Loucy (cell line): ENCODE results near the gene STON1.

ENCODE experiments used
- H2AFZ ChIP-seq: fragments of 200-600 bp; sonication (generic); 2 replicates; pipeline ENCODE4 v1.6.0; 2016; ENCODE audit warnings: antibody characterized with exemption, mild to moderate bottlenecking, low read length, moderate library complexity
- H3F3A ChIP-seq: fragments of 200-600 bp; 2 replicates; pipeline ENCODE4 v1.6.0; 2016; ENCODE audit warnings: antibody characterized with exemption, low read depth, mild to moderate bottlenecking
- H3K27me3 ChIP-seq: fragments of 200-600 bp; sonication (generic); 2 replicates; pipeline ENCODE4 v1.6.1; 2014; ENCODE audit warnings: low read length, mild to moderate bottlenecking; ENCODE audit not compliant: insufficient read depth, poor library complexity, severe bottlenecking
- H3K36me3 ChIP-seq: fragments of 200-600 bp; sonication (generic); 2 replicates; pipeline ENCODE4 v1.6.1; 2016; ENCODE audit warnings: low read length; ENCODE audit not compliant: insufficient read depth
- H3K4me1 ChIP-seq: fragments of 200-600 bp; sonication (generic); 2 replicates; pipeline ENCODE4 v1.5.1; 2014; ENCODE audit warnings: low read length, mild to moderate bottlenecking; ENCODE audit not compliant: insufficient read depth, poor library complexity, severe bottlenecking
- H3K4me2 ChIP-seq: fragments of 200-600 bp; sonication (generic); 2 replicates; pipeline ENCODE4 v1.6.0; 2014; ENCODE audit warnings: antibody characterized with exemption, low read length, low read depth, mild to moderate bottlenecking; ENCODE audit not compliant: poor library complexity, severe bottlenecking
- H3K4me3 ChIP-seq: fragments of 200-600 bp; sonication (generic); 2 replicates; pipeline ENCODE4 v1.5.1; 2014; ENCODE audit warnings: low read length, mild to moderate bottlenecking, mixed read lengths; ENCODE audit not compliant: poor library complexity, severe bottlenecking
- H3K79me2 ChIP-seq: fragments of 200-600 bp; sonication (generic); 2 replicates; pipeline ENCODE4 v1.6.1; 2014; ENCODE audit warnings: low read length; ENCODE audit not compliant: insufficient read depth
- H3K9ac ChIP-seq: fragments of 200-600 bp; sonication (generic); 2 replicates; pipeline ENCODE4 v1.6.0; 2014; ENCODE audit warnings: mild to moderate bottlenecking, low read depth, low read length, moderate library complexity; ENCODE audit not compliant: poor library complexity, severe bottlenecking
- H3K9me2 ChIP-seq: fragments of 200-600 bp; sonication (generic); replicated peaks from 2 replicates; pipeline ENCODE4 v1.6.1; 2016; ENCODE audit warnings: low read depth, low read length, mixed read lengths
- H3K9me3 ChIP-seq: fragments of 200-600 bp; sonication (generic); 2 replicates; pipeline ENCODE4 v1.6.1; 2014; ENCODE audit warnings: mild to moderate bottlenecking, antibody characterized with exemption, low read length, low read depth; ENCODE audit not compliant: insufficient read depth
- H4K20me1 ChIP-seq: fragments of 200-600 bp; sonication (generic); 2 replicates; pipeline ENCODE4 v1.6.0; 2014; ENCODE audit warnings: antibody characterized with exemption, low read length, mild to moderate bottlenecking; ENCODE audit not compliant: insufficient read depth, poor library complexity, severe bottlenecking
- EZH2phosphoT487 ChIP-seq: fragments of 200-600 bp; IDR thresholded peaks from 2 replicates; pipeline ENCODE4 v1.6.1; 2018; ENCODE audit warnings: antibody characterized with exemption, mild to moderate bottlenecking, moderate library complexity, borderline replicate concordance
- TF ChIP-seq, protein P1 (sequence below): fragments of 200-600 bp; sonication (generic); conservative IDR thresholded peaks from 2 replicates; pipeline ENCODE4 v1.5.1; 2014; ENCODE audit warnings: mild to moderate bottlenecking, antibody characterized with exemption, low read length

Gene STON1

DNA sequence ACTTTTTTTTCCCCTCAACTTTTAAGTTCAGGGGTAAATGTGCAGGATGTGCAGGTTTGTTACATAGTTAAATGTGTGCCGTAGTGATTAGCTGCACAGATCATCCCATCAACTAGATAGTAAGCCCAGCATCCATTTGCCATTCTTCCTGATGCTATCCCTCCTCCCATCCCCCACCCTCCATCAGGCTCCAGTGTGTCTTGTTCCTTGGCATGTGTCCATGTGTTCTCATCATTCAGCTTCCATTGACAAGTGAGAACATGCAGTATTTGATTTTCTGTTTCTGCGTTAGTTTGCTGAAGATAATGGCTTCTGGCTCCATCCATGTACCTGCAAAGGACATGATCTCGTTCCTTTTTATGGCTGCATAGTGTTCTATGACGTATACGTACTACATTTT is 47.2 kb upstream of the STON1 start:
- Histone ChIP-seq H3K36me3 (no peaks in the 10 kb centered on the region; the same call in 1 of the 2 replicates), H2AFZ (no peak overlapping the region), H4K20me1 (no peaks in the 10 kb centered on the region), H3F3A (no peaks in the 10 kb centered on the region), H3K4me1 (no peaks in the 10 kb centered on the region), H3K79me2 (no peaks in the 10 kb centered on the region), H3K9me2 (no peaks in the 10 kb centered on the region), H3K9me3 (no peaks in the 10 kb centered on the region), H3K27me3 (no peaks in the 10 kb centered on the region), H3K9ac (no peak overlapping the region), H3K4me2 (no peak overlapping the region), H3K4me3 (no peak overlapping the region)
- TF ChIP-seq, protein P1, sequence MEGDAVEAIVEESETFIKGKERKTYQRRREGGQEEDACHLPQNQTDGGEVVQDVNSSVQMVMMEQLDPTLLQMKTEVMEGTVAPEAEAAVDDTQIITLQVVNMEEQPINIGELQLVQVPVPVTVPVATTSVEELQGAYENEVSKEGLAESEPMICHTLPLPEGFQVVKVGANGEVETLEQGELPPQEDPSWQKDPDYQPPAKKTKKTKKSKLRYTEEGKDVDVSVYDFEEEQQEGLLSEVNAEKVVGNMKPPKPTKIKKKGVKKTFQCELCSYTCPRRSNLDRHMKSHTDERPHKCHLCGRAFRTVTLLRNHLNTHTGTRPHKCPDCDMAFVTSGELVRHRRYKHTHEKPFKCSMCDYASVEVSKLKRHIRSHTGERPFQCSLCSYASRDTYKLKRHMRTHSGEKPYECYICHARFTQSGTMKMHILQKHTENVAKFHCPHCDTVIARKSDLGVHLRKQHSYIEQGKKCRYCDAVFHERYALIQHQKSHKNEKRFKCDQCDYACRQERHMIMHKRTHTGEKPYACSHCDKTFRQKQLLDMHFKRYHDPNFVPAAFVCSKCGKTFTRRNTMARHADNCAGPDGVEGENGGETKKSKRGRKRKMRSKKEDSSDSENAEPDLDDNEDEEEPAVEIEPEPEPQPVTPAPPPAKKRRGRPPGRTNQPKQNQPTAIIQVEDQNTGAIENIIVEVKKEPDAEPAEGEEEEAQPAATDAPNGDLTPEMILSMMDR: no peak
- TF ChIP-seq EZH2phosphoT487: no peak

DNA sequence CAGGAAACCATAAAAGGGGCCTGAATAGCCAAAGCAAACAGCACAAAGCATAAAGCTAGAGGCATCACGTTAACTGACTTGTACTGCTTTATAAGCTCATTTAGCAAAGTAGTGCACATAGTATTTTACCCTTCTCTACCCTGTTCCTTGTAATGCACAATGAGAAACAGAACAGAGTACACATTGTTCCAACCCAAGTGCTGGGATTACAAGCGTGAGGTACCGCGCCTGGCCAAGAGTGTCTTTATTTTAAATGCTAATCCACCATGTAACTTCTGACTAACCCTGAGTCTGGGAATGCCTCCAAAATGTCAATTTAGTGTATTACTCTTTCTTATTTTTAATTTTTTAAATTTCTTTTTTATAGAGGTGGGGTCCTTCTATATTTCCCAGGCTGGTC is 46.4 kb upstream of the STON1 start:
- no peak overlapping the region for H3K4me2 ChIP-seq
- no peak overlapping the region for H2AFZ ChIP-seq
- H3K9ac ChIP-seq: no peak overlapping the region
- no peaks in the 10 kb centered on the region for H3K4me1 ChIP-seq
- H3F3A ChIP-seq: no peaks in the 10 kb centered on the region
- no peaks in the 10 kb centered on the region for H3K79me2 ChIP-seq
- TF ChIP-seq EZH2phosphoT487: no peak
- TF ChIP-seq, protein P1: no peak
- no peaks in the 10 kb centered on the region for H3K9me2 ChIP-seq
- H4K20me1 ChIP-seq: no peaks in the 10 kb centered on the region
- H3K9me3 ChIP-seq: no peaks in the 10 kb centered on the region
- no peak overlapping the region for H3K4me3 ChIP-seq
- no peaks in the 10 kb centered on the region; the same call in 1 of the 2 replicates for H3K36me3 ChIP-seq
- no peaks in the 10 kb centered on the region for H3K27me3 ChIP-seq

DNA sequence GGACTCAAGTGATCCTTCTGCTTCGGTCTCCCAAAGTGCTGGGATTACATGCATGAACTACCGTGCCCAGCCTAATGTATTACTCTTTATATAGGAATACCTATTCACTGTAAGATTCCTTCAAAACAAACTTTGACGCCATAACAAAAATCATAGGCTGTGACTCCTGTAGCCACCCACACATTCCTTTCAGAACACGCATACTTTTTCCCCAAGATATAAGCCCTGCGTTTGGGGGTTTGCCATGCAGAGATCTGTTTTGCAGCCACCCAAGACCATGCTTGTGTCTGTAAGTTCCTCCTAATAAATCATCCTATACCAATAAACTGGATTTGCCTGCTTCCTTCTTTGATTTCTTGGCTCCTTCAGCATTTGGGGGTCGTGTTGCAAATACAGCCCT is 46.0 kb upstream of the STON1 start:
- no peaks in the 10 kb centered on the region for H3F3A ChIP-seq
- H2AFZ ChIP-seq: no peak overlapping the region
- H3K4me2 ChIP-seq: no peak overlapping the region
- H3K9me2 ChIP-seq: no peaks in the 10 kb centered on the region
- no peaks in the 10 kb centered on the region for H4K20me1 ChIP-seq
- no peaks in the 10 kb centered on the region; the same call in 1 of the 2 replicates for H3K36me3 ChIP-seq
- H3K79me2 ChIP-seq: no peaks in the 10 kb centered on the region
- TF ChIP-seq, protein P1: no peak
- TF ChIP-seq EZH2phosphoT487: no peak
- H3K9me3 ChIP-seq: no peaks in the 10 kb centered on the region
- no peak overlapping the region for H3K9ac ChIP-seq
- H3K27me3 ChIP-seq: no peaks in the 10 kb centered on the region
- H3K4me1 ChIP-seq: no peaks in the 10 kb centered on the region
- no peak overlapping the region for H3K4me3 ChIP-seq
